HG03135 (cell line): ENCODE results near the gene CYP2C9.

Experiments
- ATAC-seq: cut with Tn5 transposase; IDR thresholded peaks from one replicate; pipeline ENCODE4 v1.9.1; 2021; ENCODE audit warnings: mild to moderate bottlenecking, moderate library complexity; ENCODE audit not compliant: unreplicated experiment

CYP2C9 gene

GRCh38 chr10:95035332-95036295, 97.2 kb downstream of the CYP2C9 start:
- no peak for ATAC-seq

GRCh38 chr10:95039281-95039680, 100.8 kb downstream of the CYP2C9 start:
- ATAC-seq = no peak
